NCI-H128 (cell line): ENCODE measurements around the gene ARID1B.

Source experiments
- DNase-seq: peaks from one replicate; lab custom pipeline; 2025; ENCODE audit not compliant: unreplicated experiment; lab: John Stamatoyannopoulos, UW

The ARID1B gene

GRCh38 chr6:156776840-156777576, at the start of gene ARID1B:
TSS of gene ARID1B (plus strand) at chr6:156777378. CDS start at chr6:156777681, 303 bp downstream.
- DNase-seq = peak; percentile 68

- no peak for DNase-seq
These were observed 49.3 kb upstream of the ARID1B start for GRCh38 chr6:156727715-156728385.

DNA sequence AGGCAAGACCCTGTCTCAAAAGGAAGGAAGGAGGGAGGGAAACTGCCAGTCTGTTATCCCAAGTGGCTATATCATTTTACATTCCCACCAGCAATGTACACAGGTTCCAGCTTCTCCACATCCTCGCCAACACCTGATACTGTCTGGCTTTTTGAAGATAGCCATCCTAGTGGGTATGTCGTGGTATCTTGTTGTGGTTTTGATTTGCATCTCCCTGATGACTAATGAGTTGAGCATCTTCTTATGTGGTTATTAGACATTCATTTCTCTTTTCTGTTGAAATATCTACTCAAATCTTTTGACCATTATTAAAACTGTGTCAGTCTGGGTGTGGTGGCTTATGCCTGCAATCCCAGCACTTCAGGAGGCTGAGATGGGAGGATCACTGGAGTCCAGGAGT, 47.9 kb upstream of the ARID1B start:
- no peak for DNase-seq

GRCh38 chr6:156731396-156731795, 45.8 kb upstream of the ARID1B start:
- DNase-seq = peak; percentile 51

- no peak for DNase-seq
These were observed 41.4 kb upstream of the ARID1B start for GRCh38 chr6:156735751-156736150.

DNA sequence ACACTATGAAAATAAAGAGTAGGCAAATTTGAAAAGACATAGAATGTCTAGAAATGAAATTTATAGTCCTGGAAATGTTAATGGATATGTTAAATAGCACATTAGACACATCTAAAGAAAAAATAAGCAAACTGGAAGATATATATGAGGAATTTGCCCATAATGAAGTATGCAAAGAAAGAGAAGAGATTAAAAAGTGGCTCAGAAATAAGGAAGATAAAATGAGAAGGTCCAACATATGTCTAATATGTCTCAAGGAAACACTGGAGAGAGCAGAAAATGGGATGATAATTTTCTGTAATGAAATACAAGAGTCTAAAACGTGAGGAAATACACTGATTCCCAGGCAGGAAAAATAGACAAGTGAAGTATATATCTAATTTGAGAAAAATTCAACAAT, 36.6 kb upstream of the ARID1B start:
- DNase-seq = no peak

DNA sequence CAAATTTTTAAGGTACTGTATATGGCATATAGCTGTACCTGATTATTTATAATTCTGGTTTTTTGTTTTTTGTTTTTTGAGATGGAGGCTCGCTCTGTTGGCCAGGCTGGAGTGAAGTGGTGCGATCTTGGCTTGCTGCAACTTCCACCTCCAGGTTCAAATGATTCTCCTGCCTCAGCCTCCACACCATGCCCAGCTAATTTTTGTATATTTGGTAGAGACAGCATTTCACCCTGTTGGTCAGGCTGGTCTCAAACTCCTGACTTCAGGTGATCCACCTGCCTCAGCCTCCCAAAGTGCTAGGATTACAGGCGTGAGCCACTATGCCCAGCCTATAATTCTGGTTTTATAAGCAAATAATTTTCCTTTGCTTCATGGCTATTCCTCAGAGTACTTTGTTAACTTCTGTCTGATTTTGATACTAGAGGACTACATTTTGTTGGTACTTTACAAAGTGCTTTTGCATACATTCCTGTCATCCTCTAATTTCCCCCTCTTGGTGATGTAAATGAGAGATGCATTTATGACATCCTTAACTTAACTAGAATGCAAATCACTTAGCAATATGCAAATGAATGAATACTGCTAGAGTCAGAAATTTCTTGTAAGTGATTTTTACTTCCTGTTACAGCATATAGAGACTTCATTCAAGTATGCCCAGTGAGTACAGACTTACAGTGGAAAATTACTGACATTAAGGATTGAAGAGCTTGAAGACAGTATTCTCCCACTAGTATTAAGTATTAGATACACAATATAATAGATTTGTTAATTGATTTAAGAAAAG, 35.7 kb upstream of the ARID1B start:
- DNase-seq = no peak

- DNase-seq = no peak
These were observed 29.5 kb upstream of the ARID1B start for GRCh38 chr6:156747715-156748114.

DNA sequence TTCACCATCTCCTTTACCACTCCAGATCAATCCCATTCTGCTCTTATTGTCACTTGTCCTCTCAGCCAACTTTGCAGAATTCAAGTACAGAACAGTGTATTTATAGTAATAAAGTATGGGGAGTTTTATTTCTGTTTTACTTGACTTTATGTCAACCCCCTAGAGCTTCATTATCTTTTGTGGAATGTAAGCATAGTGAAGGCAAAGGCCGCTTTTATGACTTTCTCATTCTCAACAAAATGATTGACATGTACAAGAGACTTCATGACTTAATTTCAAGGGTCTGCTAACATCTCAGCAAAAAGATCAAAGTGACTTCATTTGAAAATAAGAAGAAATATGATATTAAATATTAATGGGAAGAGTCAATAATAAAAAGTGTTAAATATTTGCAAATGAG, 28.7 kb upstream of the ARID1B start:
- no peak for DNase-seq

DNA sequence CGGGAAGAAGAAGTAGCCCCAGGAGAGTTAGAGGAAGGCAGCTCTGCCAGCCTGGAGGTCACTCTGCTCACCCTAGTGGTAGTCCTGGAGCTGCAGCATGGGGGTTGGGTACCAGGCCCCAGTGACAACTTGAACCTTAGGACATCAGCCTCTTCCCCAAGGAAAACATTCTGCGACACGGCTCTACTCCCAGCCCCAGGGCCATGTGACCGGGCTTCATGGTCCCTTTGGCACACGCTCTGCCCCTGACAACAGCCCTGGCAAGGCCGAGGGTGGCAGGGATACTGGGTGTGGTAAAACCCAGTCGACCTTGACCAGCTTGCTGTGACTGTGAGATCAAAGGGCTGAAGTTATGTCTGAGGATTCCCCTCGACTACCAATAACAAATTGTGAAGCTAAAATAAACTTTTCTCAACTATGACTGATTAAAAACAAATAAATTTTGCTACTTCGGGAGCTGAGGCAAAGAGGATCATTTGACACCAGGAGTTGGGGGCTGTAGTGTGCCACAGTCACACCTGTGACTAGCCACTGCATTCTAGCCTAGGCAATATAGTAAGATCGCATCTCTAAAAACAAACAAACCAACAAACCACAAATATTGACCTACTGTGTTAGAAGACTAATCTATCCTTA, 24.4 kb upstream of the ARID1B start:
- DNase-seq = no peak

GRCh38 chr6:156756630-156757610, 20.3 kb upstream of the ARID1B start:
- DNase-seq = no peak

GRCh38 chr6:156757849-156758248, 19.3 kb upstream of the ARID1B start:
- no peak for DNase-seq

DNA sequence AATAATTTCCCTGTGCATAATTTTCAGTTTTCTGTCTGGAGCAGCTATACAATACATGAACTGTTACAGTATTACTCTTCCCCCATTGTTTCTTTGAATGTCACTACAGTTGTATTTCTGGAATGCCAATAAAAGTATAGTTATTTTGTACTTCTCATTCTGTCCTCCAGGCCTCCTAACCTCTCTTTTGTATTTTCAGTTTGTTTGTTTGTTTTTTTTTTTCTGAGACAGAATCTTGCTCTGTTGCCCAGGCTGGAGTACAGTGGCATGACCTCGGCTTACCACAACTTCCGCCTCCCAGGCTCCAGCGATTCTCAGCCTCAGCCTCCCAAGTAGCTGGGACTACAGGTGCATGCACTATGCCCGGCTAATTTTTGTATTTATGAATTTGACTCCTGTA, 16.8 kb upstream of the ARID1B start:
- DNase-seq = no peak

DNA sequence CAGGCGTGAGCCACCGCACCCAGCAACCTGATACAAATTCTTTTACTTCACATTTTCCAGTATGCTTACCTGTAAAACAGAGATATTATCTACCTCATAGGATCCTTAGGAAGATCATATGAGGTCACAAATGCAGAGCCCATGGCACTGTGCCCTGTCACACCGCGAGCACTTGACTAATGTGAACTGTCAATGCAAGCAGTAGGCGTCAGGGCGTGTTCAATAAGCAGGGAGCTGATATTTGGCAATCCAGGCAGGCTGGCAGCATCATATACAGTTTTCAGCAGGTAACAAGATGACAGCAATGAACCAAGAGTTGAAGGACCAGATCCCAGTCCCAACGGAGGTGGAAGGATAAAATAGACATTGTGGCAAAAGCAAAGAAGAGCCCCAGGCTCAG, 14.6 kb upstream of the ARID1B start:
- DNase-seq = no peak

DNA sequence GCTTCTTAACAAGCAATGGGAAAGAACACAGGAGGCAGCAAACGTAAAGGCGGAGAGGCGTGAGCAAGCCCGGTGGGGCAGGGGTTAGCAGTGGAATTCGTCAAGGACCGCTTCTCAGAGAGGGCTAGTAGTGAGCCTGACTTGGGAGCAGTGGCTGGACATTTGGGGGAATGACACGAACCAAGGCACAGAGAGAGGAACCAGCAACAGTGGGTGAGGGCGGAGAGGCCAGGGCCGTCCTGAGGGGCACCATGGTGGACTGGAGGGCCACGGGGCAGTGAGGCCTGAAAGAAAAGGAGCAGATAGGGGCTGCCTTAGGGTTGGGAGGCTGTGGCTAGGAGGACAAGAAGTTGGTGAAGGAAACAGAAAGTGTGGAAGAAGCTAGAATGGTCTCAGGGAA, 12.1 kb upstream of the ARID1B start:
- no peak for DNase-seq

- no peak for DNase-seq
These were observed 9.3 kb upstream of the ARID1B start for GRCh38 chr6:156767603-156768467.

DNA sequence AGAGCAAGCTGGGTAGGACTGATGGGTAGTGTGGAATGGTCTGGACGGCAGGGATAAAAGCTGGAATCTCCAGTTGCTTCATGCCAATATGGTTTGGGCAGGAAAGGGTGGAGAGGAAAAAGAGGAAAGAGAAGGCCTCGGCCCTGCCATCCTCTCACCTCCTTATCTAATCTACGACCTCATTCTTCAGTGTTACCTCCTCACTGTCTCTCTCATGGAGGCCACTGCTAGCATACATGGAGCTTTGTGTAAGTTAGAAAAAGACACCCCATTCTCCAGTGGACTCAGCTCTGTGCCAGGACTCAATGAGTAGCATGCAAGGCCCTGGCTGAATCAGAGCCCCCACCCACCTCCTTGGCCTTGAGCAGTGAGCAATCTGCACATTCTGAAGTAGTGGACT, 6.1 kb upstream of the ARID1B start:
- DNase-seq = no peak

- DNase-seq = no peak
These were observed 5.4 kb upstream of the ARID1B start for GRCh38 chr6:156771761-156772160.

- no peak for DNase-seq
These were observed 3.7 kb upstream of the ARID1B start for GRCh38 chr6:156773476-156773875.
